Measurements from ENCODE around the gene ZFYVE19.

Gene ZFYVE19

GRCh38 chr15:40770147-40770721, 36.7 kb upstream of the ZFYVE19 start:
- no peak overlapping the region for H3K4me3 ChIP-seq (ENCODE audit: low read depth, low read length)
- peak; percentile 24 for DNase-seq (ENCODE audit: low read depth, low spot score)
- in situ Hi-C loops (cut with HindIII; ENCODE audit: low sequenced_read_pairs) = no loop called here
- no peak for TF ChIP-seq CTCF (IDR thresholded peaks at IDR 0.05; ENCODE audit: low read depth, low read length)

- in situ Hi-C loops (cut with HindIII; ENCODE audit: low sequenced_read_pairs) = no loop called here
- no peak for TF ChIP-seq CTCF (IDR thresholded peaks at IDR 0.05; ENCODE audit: low read depth, low read length)
- no peak for DNase-seq (ENCODE audit: low read depth, low spot score)
- H3K4me3 ChIP-seq (ENCODE audit: low read depth, low read length) = no peak overlapping the region
Observed at GRCh38 chr15:40771242-40771641, 35.6 kb upstream of the ZFYVE19 start.

GRCh38 chr15:40772014-40772413, 34.9 kb upstream of the ZFYVE19 start:
- DNase-seq (ENCODE audit: low read depth, low spot score) = no peak
- in situ Hi-C loops (cut with HindIII; ENCODE audit: low sequenced_read_pairs) = no loop called here
- H3K4me3 ChIP-seq (ENCODE audit: low read depth, low read length) = no peak overlapping the region
- no peak for TF ChIP-seq CTCF (IDR thresholded peaks at IDR 0.05; ENCODE audit: low read depth, low read length)

- no peak overlapping the region for H3K4me3 ChIP-seq (ENCODE audit: low read depth, low read length)
- DNase-seq (ENCODE audit: low read depth, low spot score) = no peak
- TF ChIP-seq CTCF (IDR thresholded peaks at IDR 0.05; ENCODE audit: low read depth, low read length) = no peak
- in situ Hi-C loops (cut with HindIII; ENCODE audit: low sequenced_read_pairs) = no loop called here
Observed at GRCh38 chr15:40773496-40773895, 33.4 kb upstream of the ZFYVE19 start.

- in situ Hi-C loops (cut with HindIII; ENCODE audit: low sequenced_read_pairs) = no loop called here
- TF ChIP-seq CTCF (IDR thresholded peaks at IDR 0.05; ENCODE audit: low read depth, low read length) = no peak
- no peak overlapping the region for H3K4me3 ChIP-seq (ENCODE audit: low read depth, low read length)
- DNase-seq (ENCODE audit: low read depth, low spot score) = no peak
Observed at GRCh38 chr15:40773902-40774301, 33.0 kb upstream of the ZFYVE19 start.

GRCh38 chr15:40775007-40775406, 31.9 kb upstream of the ZFYVE19 start:
- H3K4me3 ChIP-seq (ENCODE audit: low read depth, low read length) = no peak overlapping the region
- in situ Hi-C loops (cut with HindIII; ENCODE audit: low sequenced_read_pairs) = no loop called here
- no peak for TF ChIP-seq CTCF (IDR thresholded peaks at IDR 0.05; ENCODE audit: low read depth, low read length)
- no peak for DNase-seq (ENCODE audit: low read depth, low spot score)

Data from astrocyte of the spinal cord (primary cell).